GM19324 (cell line): ENCODE data around the gene ACTA2.

ENCODE experiments used
- ATAC-seq: cut with Tn5 transposase; IDR thresholded peaks from one replicate; pipeline ENCODE4 v1.9.1; 2021; ENCODE audit warnings: mild to moderate bottlenecking, moderate library complexity; ENCODE audit not compliant: unreplicated experiment, low FRiP score

ACTA2 gene

DNA sequence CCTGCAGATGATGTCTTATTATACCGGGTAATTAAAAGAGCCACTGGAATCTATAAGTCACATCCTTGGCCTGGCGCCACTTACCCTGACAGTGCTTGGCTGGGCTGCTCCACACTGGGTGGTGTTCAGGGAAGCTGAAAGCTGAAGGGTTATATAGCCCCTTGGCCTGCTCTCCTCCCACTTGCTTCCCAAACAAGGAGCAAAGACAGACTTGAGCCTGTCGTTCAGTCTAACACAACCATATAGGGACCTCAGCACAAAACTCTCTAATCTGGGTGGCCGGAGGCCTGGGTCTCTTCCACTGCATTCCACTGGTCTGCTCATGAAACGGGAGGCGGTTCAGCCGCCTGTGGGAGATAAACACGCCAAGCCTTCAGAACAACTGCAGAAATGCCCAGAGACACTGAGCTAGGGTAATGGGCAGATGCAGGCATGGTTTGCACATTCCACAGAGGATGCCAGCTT lies at the start of gene ACTA2:
Gene ACTA2 (minus strand): TSS at position 127 of the 465 bp plus-strand sequence. CDS start 3,843 bp downstream, outside the sequence.
- no peak for ATAC-seq

DNA sequence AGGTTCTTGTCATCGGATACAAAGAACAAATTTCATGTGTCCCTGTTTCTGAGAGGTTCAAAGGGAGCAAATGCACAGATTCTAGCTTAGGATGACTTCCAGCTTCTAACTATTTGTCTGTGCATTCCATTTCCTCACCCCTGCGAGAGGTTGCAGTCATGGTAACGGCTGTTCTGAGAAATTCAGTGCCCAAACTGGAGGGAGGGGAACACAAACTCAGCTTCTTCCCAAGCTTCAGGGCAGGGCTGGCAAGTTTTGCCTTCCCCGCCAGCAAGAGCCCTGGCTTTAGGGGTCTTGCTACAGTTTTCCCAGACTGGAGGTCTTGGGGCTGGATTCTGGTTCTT lies 49.1 kb upstream of the ACTA2 start:
- no peak for ATAC-seq

DNA sequence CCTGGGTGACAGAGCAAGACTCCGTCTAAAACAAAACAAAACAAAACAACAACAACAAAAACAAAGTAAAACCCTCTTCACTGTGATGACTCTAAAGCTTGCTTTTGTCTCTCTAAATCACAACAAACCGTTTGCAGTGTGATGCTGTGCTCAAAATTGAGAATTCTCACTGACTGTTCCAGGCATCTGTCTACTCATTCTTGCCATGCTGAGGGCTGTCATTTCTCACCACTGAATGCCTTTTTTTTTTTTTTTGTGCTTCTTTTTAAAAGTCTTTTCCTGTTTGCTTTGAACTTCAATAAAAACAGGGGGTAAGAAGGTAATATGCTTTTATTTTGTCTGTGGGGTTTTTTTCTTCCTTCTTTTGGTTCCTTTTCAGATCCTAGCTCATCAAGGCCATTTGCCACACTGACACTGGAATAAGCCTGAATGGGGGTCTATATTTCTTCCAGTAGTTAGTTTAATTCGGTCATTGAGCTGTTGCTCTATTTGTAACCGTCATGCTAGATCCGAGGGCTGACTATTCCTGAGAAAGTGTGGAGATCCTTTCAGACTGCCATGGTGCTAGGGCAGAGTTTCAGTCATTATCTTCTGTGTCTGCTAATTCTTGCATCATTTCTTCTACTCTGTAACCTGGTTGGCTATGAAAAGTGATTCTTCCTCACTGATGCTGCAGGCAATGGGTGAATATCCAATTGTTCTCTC lies 48.6 kb upstream of the ACTA2 start:
- ATAC-seq = no peak

DNA sequence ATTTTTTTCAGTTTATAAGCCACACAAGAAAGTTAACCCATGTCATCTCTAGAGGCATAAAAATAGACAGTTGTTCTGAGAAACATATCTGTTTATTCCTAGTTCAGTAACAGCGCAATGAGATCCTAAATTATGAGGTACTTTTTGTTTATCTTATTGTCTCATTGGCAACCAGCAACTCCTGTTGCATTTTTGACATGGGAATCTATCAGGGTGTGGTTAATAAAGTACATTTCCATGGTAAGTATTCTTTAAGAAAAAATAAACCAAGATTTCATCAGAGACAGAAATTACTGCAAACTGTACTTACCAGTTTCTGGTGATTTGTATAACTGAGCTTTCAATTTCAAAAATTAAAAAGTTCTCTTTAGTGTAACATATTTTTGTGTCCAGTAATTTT lies 47.1 kb upstream of the ACTA2 start:
- no peak for ATAC-seq

DNA sequence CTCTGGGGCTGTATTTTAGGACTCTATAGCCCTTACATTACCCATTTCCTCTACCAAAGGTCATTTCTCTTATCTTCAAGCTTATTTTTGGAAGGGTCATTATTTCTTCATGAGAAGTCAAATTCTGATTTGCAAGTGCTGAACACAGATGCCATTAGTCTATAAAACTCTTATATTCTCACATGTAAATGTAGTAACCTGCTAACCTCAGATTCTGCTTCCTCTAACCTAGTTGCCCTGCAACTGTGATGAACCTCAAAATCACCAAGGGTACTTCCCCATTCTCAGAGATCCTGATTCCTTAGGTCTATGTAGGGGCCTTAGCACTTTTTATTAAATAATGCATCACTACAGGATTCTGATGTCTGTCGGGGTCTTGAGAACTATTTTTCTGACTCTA lies 44.4 kb upstream of the ACTA2 start:
- ATAC-seq = no peak

DNA sequence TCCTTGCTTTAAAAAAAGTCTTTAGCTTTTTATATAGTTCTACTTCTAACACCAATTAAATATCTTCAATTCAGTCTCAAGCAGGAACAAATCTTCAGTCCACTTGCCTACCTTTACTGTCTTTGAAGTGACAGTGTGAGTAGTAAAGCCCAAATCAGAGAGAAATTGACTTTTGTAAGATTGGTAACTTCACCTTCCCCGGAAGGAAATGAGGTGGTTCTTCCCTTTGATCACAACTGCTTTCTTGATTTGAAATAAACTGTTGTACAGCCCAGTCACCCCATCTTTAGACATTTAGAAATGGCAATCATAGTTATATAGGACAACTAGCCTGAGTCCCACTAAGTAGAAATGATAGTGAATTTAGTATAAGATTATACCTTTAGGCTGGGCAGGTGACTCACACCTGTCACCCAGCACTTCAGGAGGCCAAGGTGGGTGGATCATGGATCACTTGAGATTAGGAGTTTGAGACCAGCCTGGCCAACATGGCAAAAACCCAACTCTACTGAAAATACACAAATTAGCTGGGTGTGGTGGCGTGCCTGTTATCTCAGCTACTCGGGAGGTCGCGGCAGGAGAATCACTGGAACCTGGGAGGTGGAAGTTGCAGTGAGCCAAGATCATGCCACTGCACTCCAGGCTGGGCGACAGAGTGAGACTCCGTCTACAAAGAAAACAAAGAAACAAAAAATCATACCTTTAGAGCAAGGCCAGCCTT lies 42.7 kb upstream of the ACTA2 start:
- no peak for ATAC-seq

DNA sequence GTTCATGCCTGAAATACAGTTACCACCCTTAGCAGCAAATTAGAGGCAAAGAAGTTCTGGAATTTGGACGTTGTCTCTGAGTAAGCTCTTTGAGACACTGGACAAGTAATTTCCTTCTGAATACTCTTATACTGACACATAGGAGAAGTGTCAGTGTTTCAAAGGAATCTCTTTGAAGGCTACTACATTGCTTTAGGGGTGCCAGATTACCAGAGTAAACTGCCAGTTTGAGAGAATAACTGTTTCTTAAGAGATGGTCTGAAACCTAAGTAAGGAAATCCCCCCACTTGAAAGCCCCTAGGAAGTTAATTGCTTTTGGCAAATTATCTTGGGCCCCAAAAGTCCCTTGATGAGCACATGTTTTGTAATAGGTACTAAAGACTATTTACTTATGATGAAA lies 41.4 kb upstream of the ACTA2 start:
- no peak for ATAC-seq

DNA sequence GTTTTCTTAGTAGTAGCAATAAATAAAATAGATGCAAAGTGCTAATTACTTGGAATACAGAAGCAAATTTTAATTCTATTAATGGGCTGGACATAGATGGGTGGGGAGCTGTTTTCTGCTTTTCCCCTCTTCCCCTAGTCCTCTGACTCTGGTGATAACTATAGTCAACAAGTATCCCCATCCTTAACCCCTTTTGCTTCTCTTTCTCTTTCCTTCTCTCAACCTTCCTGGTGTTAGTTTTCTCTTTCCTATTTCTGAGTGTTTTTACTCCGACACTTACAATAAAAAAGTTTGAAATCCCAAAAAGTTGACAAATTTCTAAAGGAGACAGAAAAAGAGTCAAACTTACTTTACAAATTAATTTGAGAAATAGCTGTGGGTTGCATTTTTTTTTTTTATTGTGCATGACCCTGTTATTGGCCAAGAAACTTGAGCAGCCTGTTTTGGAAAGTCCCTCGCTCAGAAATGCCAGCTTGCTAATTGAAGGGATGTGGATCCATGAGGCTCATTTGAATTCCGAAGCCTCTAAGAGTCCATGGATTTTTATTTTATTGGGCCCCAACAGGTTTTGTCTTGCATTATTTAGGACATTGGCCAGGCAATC lies 40.5 kb upstream of the ACTA2 start:
- ATAC-seq = no peak

DNA sequence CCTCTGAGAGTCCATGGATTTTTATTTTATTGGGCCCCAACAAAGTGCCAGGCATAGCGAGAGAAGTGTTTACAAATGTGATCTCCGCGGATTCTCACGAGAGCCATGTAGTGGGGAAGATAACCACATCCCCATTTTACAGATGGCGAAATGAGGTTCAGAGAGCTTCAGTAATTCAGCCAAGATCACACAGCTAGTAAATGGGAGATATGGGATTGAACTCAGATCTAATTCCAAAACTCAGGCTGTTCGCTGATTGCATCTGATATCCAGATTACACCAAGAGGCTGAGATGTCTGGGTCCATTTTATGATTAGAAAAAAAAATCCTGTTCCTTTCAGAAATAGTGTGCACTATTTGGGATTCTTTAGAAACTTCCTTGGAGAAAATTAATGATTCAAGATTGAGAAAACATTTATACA lies 39.3 kb upstream of the ACTA2 start:
- no peak for ATAC-seq

DNA sequence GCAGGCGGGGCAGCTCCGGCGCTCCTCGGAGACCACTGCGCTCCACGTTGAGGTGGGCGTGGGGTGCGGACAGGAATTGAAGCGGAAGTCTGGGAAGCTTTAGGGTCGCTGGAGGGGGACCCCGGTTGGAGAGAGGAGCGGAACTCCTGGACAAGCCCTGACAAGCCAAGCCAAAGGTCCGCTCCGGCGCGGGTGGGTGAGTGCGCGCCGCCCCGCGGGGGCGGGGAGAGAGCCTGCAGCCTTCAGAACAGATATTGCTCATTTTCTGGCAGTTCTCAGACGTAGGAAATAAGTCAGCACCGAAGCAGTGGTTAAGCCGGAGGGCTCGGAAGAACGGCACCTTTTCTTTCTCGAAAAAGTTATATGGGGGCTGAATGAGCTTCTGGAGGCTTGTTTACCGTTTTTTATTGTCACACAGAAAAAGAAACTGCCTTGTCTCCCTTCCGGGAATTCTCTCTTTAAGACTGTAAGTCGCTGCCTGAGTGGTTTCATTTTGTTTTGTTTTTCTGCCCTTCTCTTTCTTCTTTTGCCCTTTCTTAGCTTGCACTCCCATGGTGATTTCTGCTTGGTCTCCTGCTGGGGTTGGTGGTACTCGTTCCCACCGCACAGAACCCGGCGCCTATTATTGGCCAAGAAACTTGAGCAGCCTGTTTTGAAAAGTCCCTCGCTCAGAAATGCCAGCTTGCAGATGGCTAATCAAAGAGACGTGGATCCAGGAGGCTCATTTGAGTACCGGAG lies 38.8 kb upstream of the ACTA2 start:
- peak; percentile 46 for ATAC-seq

DNA sequence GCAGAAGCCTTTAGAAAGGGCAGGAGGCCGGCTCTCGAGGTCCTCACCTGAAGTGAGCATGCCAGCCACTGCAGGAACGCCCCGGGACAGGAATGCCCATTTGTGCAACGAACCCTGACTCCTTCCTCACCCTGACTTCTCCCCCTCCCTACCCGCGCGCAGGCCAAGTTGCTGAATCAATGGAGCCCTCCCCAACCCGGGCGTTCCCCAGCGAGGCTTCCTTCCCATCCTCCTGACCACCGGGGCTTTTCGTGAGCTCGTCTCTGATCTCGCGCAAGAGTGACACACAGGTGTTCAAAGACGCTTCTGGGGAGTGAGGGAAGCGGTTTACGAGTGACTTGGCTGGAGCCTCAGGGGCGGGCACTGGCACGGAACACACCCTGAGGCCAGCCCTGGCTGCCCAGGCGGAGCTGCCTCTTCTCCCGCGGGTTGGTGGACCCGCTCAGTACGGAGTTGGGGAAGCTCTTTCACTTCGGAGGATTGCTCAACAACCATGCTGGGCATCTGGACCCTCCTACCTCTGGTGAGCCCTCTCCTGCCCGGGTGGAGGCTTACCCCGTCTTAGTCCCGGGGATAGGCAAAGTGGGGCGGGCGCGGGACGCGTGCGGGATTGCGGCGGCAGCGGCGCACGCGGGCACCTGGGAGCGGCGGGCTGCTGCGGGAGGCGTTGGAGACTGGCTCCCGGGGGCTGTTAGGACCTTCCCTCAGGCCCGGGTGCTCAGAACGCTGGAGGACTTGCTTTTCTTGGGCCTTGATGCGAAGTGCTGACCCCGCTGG lies 38.0 kb upstream of the ACTA2 start, which contains the start of gene FAS:
Gene FAS (plus strand): TSS at position 415 of the 777 bp plus-strand sequence. CDS start 79 bp downstream, at position 494.
- peak; percentile 62 for ATAC-seq

DNA sequence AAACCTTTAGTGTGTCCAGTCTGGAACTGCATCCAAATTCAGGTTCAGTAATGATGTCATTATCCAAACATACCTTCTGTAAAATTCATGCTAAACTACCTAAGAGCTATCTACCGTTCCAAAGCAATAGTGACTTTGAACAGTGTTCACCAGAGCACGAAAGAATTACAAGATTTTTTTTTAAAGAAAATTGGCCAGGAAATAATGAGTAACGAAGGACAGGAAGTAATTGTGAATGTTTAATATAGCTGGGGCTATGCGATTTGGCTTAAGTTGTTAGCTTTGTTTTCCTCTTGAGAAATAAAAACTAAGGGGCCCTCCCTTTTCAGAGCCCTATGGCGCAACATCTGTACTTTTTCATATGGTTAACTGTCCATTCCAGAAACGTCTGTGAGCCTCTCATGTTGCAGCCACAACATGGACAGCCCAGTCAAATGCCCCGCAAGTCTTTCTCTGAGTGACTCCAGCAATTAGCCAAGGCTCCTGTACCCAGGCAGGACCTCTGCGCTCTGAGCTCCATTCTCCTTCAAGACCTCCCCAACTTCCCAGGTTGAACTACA lies 37.3 kb upstream of the ACTA2 start:
- ATAC-seq = peak; percentile 10

DNA sequence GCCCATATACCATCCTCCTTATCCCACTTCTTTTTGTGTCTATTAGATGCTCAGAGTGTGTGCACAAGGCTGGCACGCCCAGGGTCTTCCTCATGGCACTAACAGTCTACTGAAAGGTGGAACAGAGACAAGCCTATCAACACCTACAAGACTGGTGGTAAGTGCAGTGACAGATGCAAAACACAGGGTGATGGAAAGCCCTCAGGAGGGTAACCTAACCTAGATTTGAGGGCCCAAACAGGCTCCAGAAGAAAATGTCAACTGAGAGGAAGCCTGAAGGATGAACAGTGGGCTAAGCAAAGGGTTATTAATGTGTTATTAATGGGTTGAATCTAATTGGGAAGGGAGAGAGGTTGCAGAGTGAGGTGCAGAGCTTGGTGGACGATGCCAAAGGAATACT lies 36.9 kb upstream of the ACTA2 start:
- ATAC-seq = no peak

DNA sequence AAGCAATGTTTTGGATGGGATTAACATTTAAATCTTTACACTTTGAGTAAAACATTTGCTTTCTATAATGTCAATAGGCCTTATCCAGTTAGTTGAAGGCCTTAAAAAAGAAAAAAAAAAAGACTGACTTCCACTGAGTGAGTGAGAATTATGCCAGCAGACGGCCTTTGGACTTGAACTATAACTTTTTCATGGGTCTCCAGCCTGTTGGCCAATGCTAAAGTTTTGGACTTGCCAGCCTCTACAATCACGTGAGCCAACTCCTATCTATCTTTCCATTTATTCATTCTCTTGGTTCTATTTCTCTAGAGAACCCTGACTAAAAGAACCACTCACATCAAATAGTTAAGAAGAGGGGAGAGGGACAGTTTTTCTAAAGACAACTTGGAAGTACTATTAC lies 35.3 kb upstream of the ACTA2 start:
- ATAC-seq = no peak

DNA sequence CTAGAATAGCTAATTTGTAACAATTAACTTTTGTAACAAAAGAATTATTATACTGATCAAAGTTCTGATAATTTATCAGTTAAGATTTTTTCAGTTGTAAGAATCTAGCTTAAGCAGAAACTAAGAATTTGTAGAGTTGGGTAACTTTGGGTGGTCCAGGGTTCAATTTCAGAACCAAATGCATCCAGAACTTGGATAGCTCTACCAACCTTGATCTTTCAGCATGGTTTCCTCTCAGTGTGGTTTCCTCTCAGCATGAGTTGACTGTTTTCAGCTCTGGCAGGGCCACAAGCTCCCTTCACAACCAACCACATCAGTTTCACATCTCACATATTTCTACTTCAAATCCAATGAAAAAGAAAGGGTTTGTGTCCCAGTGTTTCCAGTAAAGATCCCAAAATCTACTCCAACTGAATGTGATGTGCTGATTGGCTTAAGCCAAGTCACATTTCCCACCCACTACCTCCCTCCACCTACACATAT lies 34.7 kb upstream of the ACTA2 start:
- ATAC-seq = no peak

DNA sequence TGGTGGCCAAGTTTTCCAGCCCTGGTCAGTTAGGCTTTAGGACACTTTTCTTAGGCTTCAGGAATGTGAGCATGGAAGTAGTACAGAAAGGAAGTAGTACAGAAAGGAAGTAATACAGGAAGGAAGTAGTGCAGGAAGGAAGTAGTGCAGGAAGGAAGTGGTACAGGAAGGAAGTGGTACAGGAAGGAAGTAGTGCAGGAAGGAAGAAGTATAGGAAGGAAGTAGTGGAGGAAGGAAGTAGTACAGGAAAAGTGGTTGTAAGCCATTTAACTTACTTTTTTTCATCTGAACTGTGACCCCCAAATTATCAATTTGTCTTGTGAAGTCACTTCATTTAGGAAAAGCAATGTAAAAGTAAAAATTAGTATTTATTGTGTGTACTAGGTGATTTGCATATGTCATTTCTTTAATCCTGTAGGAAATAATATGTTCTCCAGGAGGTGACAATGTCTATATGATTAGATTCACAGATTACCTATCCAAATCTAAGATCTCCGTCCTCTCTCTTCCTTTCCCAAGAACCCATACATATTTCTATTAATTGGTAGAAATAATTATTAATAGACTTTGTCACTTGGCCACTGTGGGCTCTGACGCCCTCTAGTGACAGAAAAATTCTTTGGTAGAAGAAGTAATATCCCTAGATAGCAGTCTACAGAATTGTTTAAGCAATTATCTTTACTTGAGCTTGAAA lies 34.1 kb upstream of the ACTA2 start:
- no peak for ATAC-seq

DNA sequence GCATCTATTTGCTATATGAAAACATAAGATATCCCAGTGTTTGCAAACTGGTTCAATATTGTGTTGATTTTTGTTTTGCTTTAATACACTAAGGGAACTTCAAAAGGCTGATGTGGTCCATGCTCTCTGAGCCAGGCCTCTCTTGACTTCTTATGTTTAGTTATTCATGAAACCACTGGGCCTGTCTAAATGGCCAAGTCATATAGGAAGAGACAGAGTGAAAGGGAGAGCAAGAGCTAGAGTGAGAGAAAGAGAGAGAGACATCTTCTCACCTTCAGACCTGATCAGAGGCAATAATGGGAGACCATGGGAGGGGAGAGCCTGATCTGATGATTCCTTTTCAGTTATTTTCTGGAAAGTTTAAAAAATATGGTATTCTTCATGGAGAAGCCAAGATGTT lies 32.0 kb upstream of the ACTA2 start:
- no peak for ATAC-seq

DNA sequence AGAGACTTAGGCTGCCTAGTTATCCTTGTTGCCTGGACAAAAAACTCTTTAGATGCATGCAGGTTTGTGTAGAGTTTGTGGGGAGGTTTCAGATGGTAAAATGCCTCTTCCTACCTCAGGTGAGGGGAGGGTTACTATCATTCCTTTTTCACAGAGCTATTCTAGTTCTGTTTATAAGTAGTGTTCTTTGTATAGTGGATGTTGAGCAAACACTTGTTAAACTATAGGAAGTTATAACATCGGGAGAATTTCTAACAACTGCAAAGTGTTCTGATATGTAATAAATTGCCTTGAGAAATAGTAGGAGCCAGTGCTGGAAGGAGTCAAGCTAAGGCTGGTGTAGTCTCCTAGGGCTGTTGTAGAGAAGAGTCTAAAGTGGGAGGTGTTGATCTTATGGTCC lies 31.4 kb upstream of the ACTA2 start:
- no peak for ATAC-seq

DNA sequence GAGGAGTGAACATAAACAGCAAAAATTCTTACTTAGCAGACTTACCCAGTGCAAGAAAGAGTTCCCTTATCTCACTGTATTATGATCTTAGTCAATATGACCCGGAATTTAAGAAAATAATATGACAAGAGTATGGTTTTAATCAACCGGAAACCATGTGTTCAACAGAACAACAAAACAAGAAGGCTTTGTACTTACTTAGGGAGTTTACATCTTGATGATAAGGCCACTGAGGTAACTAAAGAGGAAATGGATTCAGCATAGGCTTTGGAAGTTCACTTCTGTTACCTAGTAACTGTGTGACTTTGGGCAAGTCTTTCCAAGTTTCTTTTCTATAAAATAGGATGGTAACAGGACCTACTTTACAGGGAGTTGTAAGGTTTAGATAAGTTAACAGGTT lies 30.6 kb upstream of the ACTA2 start:
- no peak for ATAC-seq
